GM18868 (cell line): ENCODE data around the gene IMMP2L.
A peak's percentile ranks its signal among the peaks of the same experiment; 100 is the strongest.

ENCODE experiments used
- ATAC-seq: cut with Tn5 transposase; IDR thresholded peaks from one replicate; pipeline ENCODE4 v1.9.1; 2021; ENCODE audit warnings: mild to moderate bottlenecking, moderate library complexity; ENCODE audit not compliant: unreplicated experiment

IMMP2L gene

DNA sequence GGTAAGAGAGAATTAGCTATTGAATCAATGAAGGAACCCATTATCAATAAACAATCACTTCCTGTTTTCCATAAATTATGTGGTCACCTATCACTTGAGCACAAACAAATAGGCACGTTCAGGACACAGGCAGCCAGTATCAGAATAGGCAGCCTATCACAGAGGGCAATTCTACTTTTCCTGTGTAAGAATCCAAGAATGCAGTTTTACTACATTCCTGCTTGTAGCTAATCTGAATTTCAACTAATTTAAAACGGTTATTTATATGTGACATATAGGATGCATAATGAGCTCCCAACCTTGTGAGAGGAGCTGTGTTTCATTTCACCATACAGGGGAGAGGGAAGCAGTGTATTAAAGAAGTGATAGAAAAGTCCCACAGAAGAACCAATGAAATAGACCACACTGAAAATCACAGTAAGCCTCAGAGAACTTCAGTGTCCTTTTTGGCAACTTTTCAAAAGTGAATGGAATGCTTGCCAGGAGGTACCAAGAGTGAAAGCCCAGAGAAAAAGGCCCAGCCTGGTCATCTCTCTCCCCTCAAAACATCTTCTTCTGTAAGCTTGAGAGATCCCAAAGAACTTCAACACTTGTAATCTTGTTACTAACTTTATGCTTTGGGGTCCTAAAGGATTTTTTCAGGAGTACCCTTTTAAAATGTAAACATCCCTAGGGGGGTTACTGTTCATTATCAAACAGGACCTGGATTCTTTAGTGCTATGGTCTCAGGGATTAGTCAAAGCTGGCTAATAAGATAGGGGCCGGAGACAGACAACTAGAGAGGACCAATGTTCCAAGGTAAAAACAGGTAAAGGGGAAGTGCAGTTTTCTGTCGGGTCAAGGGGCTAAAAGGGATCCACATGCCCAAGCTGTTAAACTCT lies 1.3 kb downstream of the IMMP2L start:
- no peak for ATAC-seq

DNA sequence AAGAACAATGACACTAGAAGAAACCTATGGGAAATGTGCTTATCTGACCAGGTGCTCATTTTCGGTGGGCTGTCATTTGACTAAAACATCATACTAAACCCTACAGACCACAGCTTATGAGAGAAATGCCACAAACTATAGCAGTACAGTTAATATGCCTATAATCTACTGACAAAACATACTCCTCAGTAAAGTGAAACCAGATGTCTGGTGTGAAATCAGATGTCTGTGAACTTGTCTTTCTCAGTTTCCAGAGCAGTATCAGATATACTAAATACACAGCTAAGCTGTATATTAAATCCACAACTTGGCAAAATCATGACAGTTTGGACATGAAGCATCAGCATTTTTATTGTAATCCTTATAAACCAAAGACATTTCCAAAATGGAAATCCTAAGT lies 3.3 kb downstream of the IMMP2L start:
- peak; percentile 64 for ATAC-seq

DNA sequence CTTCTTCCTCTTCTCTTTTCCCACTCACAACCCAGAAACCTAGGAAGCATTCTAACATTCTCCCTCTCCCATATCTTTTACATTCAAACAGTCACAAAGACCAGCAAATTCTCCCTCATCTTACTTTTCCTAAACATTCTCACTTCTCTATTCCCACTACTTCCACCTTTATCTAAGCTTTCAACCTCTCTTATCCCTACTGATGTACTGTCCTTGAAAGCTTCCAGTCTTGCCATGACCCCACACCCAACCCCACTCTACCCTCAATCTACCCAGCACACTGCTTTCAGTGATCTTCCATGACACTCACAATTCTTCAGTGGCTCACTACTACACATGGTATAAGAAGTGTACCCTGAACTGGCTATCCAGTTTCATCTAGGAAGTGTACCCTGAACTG lies 5.3 kb downstream of the IMMP2L start:
- no peak for ATAC-seq

DNA sequence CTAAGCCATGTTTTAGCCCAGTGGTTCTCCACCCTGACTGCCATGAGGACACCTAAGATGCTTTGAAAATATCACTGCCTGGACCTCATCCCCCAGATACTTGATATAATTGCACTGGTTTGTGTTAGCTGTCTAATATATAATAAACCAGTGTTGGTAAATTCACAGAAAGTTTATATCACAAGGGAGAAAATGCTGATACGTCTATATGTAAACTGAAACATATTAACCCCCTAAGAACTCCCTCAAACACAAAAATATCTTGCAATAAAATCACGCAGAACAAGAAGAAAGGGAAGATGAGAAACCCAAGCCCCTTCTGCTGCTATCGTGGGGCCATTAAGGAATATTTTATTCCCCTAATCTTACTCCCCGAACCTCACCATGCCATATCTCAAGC lies 8.2 kb downstream of the IMMP2L start:
- ATAC-seq = no peak

DNA sequence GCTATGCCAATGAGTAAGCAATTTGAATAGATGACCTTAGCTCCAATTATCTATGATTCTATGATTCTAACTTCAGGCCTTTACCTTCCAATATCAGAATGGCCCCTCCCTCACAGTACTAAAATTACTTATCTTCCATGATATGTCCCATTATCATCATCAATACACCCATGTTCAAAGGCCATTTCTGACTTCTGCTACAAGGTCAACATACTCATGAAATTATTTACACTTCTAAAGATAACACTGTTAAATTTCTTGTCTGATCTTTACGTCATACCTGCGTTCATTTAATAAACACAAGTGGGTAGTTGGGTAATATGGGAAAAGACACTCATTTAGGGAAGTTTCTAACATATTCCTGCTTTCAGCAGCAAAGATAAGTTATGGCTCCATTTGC lies 21.2 kb downstream of the IMMP2L start:
- ATAC-seq = no peak

DNA sequence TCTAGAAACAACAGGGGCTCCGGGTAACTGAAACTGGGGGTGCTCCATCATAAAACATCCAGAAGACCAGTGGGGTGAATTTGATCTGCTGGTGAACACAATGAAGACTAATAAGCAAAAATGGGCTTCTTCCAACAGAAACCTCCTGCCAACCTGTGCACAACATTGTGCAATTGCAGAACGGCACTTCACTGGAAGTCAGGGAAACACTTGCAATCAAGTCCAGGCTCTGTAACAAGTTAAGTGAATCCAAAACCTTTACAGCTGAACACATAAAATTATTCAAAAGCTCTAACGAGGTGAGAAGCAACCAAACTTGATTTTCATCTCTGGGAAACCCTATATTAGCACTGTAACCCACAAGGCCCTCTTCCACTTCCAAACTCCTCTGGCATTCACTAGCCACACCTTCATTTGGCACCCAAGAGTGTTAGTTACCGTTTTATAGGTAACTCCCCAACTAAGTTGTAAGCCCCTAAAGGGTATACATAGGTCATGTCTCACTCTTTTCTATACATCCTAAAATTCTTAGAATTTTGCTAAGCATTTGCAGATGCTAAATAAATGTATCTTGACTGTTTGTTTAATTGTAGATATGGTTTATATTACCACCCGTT lies 22.0 kb downstream of the IMMP2L start:
- ATAC-seq = no peak

DNA sequence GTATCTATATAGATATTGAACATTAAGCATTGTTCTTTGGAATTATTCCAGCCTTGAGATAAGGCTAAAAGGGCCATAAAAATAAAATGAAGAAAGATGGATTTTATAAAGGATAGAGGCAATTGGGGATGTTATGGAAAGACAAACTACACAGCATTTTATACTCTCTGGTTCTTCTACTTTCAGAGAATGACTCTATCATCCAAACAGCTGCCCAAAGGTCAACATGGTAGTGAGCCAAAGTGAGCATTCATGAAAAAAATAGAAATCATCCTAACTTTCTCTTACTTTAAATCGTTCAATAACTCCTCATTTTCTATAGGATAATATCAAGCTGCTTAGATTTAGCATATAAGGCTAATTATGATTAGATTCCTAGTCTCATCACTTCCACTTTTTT lies 25.2 kb downstream of the IMMP2L start:
- ATAC-seq = no peak

DNA sequence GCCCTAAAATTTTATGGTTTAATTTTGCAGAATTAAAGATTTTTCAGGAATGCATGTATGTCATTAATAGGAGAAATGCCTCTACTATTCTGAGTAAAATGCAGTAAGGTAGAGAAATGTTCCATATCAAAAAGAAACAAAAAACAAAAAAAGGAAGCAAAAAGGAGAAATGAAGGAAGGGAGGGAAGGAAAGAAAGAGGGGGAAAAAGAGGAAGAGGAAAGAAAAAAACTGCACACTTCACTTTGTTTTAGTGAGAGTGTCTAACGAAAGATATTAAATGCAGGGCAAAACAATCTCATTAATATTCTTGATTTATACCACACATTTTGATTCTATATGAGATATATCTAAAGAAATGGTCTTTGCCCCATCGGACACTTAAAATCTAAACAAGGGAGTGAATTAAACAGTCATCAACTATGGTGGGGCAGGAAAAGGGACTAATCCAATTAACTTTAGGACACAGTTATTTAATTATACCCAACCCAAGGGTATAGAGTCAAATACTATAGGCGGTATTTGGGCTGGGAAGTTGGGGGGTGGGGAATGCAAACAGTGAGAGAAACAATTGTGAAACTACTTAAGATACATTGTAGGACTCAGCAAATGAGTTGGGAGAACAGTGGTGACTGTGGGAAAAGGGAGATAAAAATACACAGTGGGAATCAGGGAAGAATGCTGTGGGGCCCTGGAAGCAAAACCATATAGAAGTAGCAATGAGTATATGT lies 27.0 kb downstream of the IMMP2L start:
- ATAC-seq = no peak

DNA sequence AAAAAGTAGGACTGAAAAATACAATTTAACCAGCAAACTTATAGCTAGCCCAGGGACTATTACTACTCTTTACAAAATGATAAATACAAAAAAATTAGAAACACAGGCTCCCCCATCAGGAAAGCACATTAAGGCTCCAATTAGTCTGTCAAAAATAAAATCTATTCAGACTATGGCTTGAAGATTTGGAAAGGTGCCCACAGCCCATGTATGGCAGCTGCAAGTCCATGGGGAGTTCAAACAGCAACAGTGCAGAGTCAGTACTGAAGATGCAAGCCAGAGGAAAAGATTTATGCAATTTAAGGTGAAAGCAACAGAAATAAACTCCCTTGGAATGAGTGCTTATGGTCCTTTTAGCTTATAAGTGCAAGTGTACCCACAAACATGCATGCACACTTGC lies 29.7 kb downstream of the IMMP2L start:
- ATAC-seq = no peak

DNA sequence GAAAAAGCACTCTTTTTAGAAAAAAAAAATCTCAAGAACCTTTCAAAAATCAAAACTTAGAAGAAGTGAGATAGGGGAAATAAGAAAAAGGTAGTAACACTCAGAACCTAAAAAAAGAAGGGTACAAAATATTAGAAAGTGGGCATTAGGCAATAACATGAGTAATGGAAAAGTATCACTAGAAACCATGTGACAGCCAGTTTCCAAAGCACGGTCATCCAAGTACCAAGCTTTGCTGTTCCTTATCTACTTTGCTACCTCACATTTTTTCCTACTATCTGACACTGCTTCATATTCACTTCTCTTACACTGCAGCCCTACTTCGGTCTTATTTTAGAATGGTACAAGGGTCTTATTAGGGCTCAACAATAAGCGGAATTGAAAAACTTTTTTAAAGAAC lies 30.3 kb downstream of the IMMP2L start:
- ATAC-seq = no peak

DNA sequence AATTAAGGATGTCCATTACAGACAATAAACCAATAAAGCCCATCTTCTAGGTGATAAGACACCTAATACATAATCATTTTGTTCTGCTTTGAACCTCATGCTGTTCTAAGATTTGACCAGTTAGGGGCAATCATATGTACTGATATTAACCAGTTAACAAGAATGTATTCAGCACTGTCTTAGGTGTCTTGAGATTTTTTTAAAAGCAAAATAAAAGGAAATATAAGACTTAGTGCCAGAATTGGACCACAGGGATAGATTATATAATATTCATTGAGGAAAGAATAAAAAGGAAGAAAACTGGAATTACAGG lies 32.0 kb downstream of the IMMP2L start:
- ATAC-seq = no peak

DNA sequence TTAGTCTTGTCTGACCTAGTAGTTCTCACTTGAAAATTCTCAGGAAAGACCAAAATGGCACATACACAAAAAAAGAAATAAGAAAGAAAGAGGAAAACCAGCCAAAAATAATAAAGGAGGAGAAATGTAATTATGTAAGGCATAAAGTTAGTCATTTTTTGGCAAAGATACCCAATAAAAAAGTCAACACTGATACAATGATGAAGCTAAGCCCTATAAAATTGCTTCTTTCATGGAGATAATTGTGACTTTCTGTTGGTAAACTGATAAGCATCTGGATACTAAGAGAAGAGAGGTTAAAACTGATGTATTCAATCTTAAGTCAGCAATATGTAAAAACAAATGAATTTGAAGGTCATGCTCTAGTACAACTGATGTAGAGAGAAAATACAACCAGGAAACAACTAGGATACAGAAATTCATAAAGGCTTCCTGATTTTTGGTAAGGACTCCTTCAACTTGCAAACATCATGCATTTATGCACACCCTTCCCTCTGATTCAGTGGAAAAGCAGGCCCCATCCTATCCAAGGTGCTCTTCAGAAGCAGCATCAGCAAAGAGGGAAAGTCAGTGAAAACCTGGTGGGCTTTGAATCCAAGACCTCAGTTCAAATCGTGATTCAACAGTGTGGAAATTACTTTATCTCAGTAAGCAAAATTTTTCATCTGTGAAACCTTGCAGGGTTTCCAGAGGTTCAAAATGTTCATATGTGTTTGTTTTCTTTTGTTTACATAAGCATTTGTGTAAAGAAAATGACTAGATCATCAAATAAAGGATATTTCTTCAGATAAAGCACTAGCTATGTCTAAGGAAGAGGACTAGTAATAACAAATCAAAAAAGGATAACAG lies 32.6 kb downstream of the IMMP2L start:
- no peak for ATAC-seq

DNA sequence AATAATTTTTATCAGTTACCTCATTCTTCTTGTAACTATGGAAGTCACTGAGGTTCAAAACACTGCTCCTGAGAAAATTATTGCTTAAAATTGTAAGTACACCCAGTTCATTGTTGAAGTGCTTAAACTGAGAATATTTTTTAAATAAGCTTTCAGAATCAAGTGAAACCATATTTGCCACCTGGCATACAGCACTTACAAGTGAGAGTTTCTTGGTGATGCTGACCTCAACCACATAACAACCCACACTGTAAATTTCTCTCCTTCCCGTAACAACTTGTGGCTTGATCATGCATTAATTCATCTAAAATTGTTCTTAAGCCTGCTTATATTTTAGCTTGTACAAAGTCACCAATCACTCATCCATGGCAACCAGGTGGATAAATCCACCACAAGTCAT lies 34.0 kb downstream of the IMMP2L start:
- ATAC-seq = peak; percentile 66

DNA sequence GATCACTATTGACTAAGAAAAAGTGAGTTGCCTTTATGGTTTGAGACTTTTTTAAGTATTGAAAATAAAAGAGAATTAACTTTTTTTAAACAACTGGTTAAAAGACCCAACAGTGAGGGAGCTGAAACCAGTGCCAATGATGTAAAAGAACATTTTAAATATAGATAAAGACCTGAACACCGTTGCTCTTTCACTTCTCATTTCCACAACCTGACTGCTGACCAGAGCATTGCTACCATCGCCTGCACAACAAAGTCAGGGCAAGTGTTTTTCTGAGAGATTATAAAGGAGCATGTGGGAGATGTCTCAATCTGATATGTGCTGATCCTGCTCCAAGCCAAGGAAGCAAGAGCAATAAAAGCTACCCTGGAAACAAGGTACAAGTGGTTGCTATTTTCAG lies 34.7 kb downstream of the IMMP2L start:
- ATAC-seq = peak; percentile 82

DNA sequence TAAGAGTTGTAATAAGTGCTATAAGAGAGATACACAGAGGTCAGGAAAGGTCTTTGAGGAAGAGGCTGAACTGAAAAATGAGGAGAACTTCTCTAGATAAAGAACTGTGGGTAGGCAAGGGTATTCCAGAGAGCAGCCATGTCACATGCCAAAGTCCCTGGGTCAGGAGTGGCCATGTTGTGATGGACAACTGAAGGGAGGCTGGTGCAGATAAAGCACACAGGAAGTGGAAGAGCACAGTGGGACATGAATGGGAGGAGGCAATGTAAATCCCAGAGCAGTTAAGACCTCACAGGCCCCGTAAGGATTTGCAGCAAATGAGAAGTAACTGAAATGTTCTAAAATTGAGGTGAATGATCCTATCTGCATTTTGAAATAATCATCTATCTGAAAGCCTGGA lies 37.2 kb downstream of the IMMP2L start:
- no peak for ATAC-seq

DNA sequence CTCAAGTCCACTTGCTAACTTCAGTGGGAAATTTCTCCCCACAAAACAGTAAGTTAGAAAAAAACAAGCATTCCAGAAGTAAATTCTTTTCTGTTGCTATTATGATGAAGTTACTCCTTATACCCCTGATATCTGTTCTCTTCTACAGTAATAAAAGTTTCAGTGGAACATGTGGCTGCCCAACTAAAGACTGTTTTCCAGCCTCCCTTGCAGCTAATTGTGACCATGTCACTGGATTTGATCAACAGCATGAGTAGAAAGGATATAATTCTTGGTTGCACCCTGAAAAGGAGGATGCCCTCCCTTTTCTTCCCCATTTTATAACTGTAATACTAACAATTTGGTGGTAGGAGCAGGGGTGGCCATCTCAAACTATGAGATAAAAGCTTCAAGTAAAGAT lies 40.6 kb downstream of the IMMP2L start:
- no peak for ATAC-seq

DNA sequence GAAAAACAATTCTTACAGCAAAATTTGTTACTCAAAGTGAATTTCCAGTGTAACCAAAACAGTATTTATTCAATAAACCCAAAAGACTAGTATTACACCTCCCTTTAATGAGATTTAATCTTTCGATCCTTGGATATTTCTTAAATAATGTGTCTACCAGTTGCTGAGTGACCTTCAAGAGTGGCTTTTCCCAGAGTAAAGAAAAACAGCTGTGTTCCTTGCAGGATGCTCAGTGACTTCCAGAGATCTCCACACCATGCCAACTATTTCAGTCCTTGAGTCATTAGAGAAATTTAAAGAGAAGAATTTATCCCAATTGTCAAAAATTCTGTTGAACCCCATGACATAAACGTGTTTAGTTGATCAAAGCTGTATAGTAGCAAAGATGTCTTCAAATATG lies 44.0 kb downstream of the IMMP2L start:
- no peak for ATAC-seq

DNA sequence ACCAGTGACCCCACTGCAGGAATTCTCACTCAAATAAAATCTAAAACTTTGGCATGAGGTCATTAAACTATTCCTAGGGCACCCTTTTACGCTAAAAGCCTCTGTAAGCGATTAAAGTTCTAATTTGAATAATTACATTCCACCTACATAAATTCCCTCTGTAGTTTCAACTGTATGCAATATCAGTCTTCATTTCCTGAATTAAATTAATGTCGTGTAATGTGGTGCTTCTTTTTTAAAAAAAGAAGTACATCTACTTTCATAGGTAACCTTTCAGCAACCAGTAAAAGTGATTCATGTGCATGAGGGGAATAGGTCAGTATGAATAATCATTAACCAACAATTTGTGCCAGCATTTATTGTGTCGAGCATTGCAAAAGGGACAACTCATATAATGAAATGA lies 44.7 kb downstream of the IMMP2L start:
- no peak for ATAC-seq

DNA sequence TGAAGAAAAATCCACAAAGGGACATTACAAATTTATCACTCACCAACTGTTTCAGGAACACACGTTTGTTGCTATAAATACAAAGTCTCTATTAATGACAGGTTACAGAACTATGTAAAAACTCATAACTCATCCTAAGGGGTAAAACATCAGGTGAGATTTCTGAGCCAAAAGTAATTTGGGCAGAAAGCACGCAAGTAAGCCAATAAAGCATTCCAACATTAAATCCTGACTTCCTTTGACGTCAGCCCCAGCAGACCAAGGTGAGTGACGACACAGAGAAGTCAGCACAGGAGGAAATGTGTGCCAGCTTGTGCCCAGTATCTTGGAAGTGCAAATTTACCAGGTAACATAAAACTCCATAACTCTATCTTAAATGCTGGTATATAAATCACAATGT lies 45.7 kb downstream of the IMMP2L start:
- no peak for ATAC-seq

DNA sequence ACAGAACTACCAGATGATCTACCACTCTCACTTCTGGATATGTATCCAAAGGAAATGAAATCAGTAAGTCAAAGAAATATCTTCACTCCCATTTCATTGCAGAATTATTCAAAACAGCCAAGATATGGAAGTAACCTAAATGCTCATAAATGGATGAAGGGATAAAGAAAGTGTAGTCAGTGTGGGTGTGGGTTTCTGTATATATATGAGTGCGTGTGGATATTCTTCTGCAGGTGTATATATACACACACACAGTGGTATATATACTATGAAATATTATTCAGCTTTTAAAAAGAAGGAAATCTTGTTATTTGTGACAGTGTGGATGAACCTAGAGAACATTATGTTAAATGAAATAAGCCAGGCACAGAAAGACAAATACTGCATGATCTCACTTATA lies 48.7 kb downstream of the IMMP2L start:
- ATAC-seq = no peak

DNA sequence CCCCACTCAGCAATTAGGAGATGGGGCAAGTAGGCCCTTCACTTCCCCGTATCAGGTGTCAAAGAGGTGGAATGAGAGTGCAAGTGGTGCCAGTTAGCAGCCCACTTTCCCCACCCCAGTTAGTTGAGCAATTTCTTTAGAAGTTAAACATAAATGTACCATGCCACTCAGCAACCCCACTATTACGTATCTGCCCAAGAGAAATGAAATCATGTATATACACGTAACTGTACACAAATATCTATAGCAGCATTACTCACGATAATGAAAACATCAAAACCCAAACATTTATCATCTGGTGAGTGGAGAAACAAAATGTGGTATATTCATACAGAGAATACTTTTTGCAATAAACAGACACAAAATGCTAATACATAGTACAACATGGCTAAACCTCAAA lies 50.4 kb downstream of the IMMP2L start:
- ATAC-seq = no peak
